ENCODE results near the gene TSHR.

GRCh38 chr14:80965037-80965436, 9.6 kb downstream of the TSHR start:
- TF ChIP-seq CTCF (IDR thresholded peaks at IDR 0.05) (no peak), POLR2A (IDR thresholded peaks at IDR 0.05) (no peak)

Data from heart left ventricle (tissue), 13 donors.